ENCODE data around the gene TSPAN32. TPM values are rescaled to one million over a fixed set of nuclear protein-coding genes. Genes with fewer than 3 reads are reported as not detected.

TSPAN32 gene
- 10 to 100 TPM in 4 of 6 donors, 1 to 10 TPM in 2; 6.5 to 24.0 (median 13.5) TPM for polyA plus RNA-seq (ENCODE audit: low read depth in 6 of 6)

GRCh38 chr11:2301631-2302305 lies at the start of gene TSPAN32, which contains the start of gene C11orf21:
TSS of gene TSPAN32 (plus strand) at chr11:2302013. CDS start at chr11:2302150, 137 bp downstream.
TSS of gene C11orf21 (minus strand) at chr11:2301918. CDS start at chr11:2301808, 110 bp downstream.
- H3K27ac Mint-ChIP-seq: peak within 1 kb of the TSS; percentile 87 to 97 (median 90)
- DNase-seq (peak; percentile 63), ATAC-seq (ENCODE audit: low read depth in 2 of 2) (peak; percentile 64 to 67)
- no peaks in the 10 kb centered on the region for H3K27me3 Mint-ChIP-seq
- H3K4me1 Mint-ChIP-seq: peaks cover 36 to 58% (median 46%) of the 10 kb centered on the region in 3 donors
- H3K4me3 Mint-ChIP-seq: peak within 1 kb of the TSS; percentile 87 to 97 (median 95)
- no peaks in the 10 kb centered on the region for H3K9me3 Mint-ChIP-seq
- H3K36me3 Mint-ChIP-seq: no peaks in the 10 kb centered on the region

DNA sequence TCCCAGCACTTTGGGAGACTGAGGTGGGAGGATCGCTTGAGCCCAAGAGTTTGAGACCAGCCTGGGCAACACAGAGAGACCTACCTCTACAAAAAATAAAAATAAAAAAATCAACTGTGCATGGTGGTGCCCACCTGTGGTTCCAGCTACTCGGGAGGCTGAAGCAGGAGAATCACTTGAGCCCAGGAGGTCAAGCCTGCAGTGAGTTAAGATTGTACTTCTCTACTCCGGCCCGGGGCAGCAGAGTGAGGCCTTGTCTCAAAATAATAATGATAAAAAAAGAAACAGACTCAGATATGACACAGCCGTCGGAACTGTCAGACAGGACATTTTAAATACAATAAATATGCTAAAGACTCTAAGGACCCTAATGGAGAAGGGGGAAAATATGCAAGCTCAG lies 49.8 kb upstream of the TSPAN32 start:
- Mint-ChIP-seq H3K27me3 (peaks cover 0 to 20% (median 10%) of the 10 kb centered on the region in 3 donors), H3K9me3 (peaks cover 0 to 8% (median 3%) of the 10 kb centered on the region in 7 donors), H3K4me1 (peaks cover 0 to 2% (median 0%) of the 10 kb centered on the region in 3 donors), H3K4me3 (no peak overlapping the region), H3K27ac (no peak overlapping the region), H3K36me3 (no peaks in the 10 kb centered on the region)
- DNase-seq (no peak), ATAC-seq (ENCODE audit: low read depth in 2 of 2) (no peak)

DNA sequence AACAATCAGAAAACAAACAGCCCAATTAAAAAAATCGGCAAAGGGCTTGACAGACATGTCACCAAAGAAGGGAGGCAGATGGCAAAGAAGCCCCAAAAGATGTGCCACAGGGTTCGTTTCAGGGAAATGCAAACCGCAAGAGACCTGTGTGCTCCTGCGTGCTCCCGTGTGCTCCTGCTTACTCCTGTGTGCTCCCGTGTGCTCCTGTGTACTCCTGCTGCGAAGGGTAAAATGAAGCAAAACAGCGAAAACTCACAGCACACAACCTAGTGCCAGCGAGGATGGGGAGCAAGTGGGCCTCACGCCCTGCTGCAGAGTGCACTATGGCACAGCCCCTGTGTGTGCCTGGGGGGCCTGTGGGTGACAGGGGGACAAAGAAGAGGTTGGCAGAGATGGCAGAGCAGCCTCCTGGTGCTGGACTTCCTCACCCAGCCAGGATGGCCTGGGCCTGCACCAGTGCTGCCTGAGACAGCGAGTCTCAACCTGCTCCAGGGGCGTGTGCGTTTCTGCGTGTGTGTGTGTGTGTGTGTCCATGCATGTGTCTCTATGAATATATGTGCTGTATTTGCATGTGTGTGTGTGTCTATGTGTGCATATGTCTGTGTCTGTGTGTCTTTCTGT lies 45.4 kb upstream of the TSPAN32 start:
- Mint-ChIP-seq H3K27me3 (peaks cover 0 to 5% (median 4%) of the 10 kb centered on the region in 3 donors), H3K9me3 (peaks cover 0 to 8% (median 3%) of the 10 kb centered on the region in 7 donors), H3K4me3 (no peak overlapping the region), H3K27ac (peak overlapping the region in 1 of 6 donors; percentile 43), H3K36me3 (no peaks in the 10 kb centered on the region), H3K4me1 (peaks cover 0 to 2% (median 0%) of the 10 kb centered on the region in 3 donors)
- ATAC-seq (ENCODE audit: low read depth in 2 of 2): no peak
- DNase-seq: no peak

DNA sequence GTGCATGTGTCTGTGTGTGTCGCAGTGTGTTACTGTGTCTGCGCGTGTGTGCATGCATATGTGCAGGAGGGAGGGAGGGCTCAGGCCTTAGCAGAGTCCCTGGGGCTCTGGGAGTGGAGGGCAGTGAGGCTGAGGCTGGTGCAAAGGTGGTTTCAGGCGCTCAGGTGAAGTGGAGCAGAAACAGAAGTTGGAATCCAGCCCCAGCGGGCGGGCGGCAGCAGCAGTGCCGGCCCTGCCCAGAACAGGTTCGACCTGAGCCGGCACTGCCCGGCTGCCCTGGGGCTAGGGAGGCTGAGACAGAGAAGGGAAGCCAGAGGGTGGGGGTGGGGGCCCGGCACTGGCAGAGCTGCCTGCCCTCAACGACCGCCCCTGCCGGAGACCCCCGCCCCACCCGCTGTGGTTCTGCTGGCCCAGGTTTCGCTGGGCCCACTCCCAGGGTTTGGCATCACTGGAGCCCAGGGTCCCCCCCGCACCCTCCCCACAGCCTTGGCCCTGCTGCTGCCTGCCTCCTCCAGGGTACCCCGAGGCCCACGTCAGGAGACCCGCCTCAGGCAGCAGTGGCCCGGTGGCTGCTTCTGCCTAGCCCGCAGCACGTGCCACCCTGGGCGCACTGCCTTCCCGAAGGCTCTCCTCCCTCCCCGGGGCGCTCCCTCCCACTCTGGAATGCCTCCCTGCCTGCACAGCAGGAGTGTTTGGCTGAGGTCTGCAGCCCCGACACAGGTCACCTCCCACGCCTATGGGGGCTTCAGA lies 44.7 kb upstream of the TSPAN32 start:
- H3K4me3 Mint-ChIP-seq: peak overlapping the region in 1 of 8 donors; percentile 29
- H3K36me3 Mint-ChIP-seq: no peaks in the 10 kb centered on the region
- peaks cover 0 to 2% (median 0%) of the 10 kb centered on the region in 3 donors for H3K4me1 Mint-ChIP-seq
- ATAC-seq (ENCODE audit: low read depth in 2 of 2) (no peak), DNase-seq (no peak)
- peaks cover 0 to 8% (median 3%) of the 10 kb centered on the region in 7 donors for H3K9me3 Mint-ChIP-seq
- peak overlapping the region in 1 of 6 donors; percentile 43 for H3K27ac Mint-ChIP-seq
- H3K27me3 Mint-ChIP-seq: peaks cover 0 to 5% (median 4%) of the 10 kb centered on the region in 3 donors

- Mint-ChIP-seq H3K36me3 (no peaks in the 10 kb centered on the region), H3K4me1 (peaks cover 0 to 2% (median 0%) of the 10 kb centered on the region in 3 donors), H3K27me3 (peaks cover 0 to 5% (median 4%) of the 10 kb centered on the region in 3 donors), H3K27ac (no peak overlapping the region), H3K4me3 (no peak overlapping the region), H3K9me3 (peaks cover 0 to 8% (median 3%) of the 10 kb centered on the region in 7 donors)
- ATAC-seq (ENCODE audit: low read depth in 2 of 2) (no peak), DNase-seq (no peak)
Measured at GRCh38 chr11:2258501-2259465, 43.0 kb upstream of the TSPAN32 start.

DNA sequence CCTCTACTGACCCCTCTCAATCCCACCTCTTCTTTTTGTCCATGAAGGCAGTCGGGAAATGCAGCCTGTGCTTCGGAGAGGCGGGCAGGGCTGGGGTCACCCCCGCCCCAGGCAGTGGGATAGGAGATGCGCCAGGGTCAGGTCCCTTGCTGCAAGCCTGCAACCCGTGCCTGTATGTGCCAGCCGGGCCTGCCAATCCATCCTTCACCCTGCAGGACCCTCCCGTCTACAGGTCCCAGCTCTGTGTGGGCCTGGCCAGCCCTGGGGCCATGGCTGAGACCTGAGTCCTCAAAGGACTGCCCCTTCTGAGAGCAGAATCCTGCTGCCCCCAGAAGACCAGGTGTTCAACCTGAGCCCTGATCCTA lies 42.4 kb upstream of the TSPAN32 start:
- H3K27me3 Mint-ChIP-seq: peaks cover 0 to 5% (median 4%) of the 10 kb centered on the region in 3 donors
- DNase-seq (no peak), ATAC-seq (ENCODE audit: low read depth in 2 of 2) (no peak)
- no peak overlapping the region for H3K4me3 Mint-ChIP-seq
- no peak overlapping the region for H3K27ac Mint-ChIP-seq
- H3K36me3 Mint-ChIP-seq: no peaks in the 10 kb centered on the region
- peaks cover 0 to 2% (median 0%) of the 10 kb centered on the region in 3 donors for H3K4me1 Mint-ChIP-seq
- peaks cover 0 to 8% (median 2%) of the 10 kb centered on the region in 7 donors for H3K9me3 Mint-ChIP-seq

DNA sequence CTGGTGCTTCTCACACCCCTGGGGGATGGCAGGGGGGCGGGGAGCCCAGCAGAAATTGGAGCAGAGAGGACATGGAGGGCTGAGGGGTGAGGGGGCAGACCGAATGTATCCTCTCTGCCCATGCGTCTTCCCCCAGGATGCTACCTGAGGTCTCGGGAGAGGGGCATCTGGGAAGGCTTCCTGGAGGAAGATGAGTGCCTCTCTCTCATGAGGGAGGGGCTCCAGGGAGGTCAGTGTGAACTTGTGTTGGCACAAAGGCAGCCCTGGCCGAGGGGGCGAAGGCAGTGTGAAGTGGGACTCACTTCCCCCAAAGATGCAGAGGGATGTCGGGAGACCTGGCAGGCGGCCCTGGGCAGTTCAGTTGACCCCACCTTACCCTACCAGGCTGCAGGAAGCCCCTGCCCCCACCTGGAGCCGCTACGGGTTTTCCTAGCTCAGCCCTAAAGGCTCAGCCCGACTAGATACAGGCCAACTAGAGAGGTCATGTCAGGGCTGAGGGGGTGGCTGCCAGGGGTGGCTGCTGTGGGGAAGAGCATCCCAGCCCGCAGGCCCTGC lies 41.8 kb upstream of the TSPAN32 start:
- Mint-ChIP-seq H3K4me3 (no peak overlapping the region), H3K27ac (peak overlapping the region in 1 of 6 donors; percentile 36), H3K36me3 (no peaks in the 10 kb centered on the region), H3K4me1 (peaks cover 0 to 3% (median 0%) of the 10 kb centered on the region in 3 donors), H3K27me3 (peaks cover 0 to 5% (median 4%) of the 10 kb centered on the region in 3 donors), H3K9me3 (peaks cover 0 to 4% (median 0%) of the 10 kb centered on the region in 7 donors)
- ATAC-seq (ENCODE audit: low read depth in 2 of 2): no peak
- no peak for DNase-seq

DNA sequence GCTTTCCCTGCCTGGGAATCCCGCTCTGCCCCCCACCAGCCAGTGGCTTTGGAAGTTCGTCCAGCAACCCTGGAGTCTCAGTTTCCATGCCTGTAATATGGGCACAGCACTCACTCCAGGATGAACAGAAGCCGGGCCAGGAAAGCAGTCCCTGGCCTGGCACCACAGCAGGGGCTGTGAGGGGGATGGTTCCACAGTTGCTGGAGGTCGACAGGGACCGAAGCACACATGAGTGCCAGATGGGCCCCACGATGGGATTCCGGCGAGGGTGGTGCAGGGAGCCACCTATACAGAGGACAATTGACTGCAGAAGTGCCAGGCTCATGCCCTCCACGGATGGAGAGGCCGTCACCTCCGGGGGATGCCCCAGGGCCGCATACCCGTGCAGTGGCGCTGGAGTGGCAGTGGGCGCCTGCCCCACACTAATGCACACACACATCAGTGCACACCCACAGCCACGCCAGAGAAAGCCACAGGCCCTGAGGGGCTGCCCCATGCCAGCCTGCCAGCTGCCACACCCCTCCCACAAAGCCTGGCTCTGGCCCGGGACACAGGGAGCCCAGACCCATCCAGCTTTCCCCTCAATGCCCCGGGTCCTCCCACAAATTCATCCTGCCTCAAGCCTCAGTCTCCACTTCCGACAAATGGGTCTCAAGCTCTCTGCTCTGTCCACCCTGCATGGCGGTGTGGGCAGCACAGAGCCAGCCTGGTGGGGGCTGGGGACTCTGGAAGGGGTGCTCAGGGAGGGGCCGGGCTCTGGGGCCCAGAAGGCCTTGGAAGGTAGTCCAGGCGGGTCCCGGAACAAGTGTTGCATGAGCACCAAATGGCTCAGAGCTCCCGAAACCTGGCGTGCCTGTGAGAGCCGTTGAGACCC lies 41.1 kb upstream of the TSPAN32 start:
- Mint-ChIP-seq H3K27me3 (peaks cover 0 to 5% (median 4%) of the 10 kb centered on the region in 3 donors), H3K27ac (no peak overlapping the region), H3K36me3 (no peaks in the 10 kb centered on the region), H3K9me3 (no peaks in the 10 kb centered on the region), H3K4me1 (peaks cover 6 to 10% (median 7%) of the 10 kb centered on the region in 3 donors), H3K4me3 (no peak overlapping the region)
- DNase-seq (no peak), ATAC-seq (ENCODE audit: low read depth in 2 of 2) (no peak)

- Mint-ChIP-seq H3K9me3 (no peaks in the 10 kb centered on the region), H3K27me3 (peaks cover 0 to 5% (median 4%) of the 10 kb centered on the region in 3 donors), H3K36me3 (no peaks in the 10 kb centered on the region), H3K4me3 (no peak overlapping the region), H3K27ac (no peak overlapping the region), H3K4me1 (peaks cover 15 to 19% (median 16%) of the 10 kb centered on the region in 3 donors)
- no peak for ATAC-seq (ENCODE audit: low read depth in 2 of 2)
- no peak for DNase-seq
Measured at GRCh38 chr11:2261436-2262230, 40.2 kb upstream of the TSPAN32 start.

DNA sequence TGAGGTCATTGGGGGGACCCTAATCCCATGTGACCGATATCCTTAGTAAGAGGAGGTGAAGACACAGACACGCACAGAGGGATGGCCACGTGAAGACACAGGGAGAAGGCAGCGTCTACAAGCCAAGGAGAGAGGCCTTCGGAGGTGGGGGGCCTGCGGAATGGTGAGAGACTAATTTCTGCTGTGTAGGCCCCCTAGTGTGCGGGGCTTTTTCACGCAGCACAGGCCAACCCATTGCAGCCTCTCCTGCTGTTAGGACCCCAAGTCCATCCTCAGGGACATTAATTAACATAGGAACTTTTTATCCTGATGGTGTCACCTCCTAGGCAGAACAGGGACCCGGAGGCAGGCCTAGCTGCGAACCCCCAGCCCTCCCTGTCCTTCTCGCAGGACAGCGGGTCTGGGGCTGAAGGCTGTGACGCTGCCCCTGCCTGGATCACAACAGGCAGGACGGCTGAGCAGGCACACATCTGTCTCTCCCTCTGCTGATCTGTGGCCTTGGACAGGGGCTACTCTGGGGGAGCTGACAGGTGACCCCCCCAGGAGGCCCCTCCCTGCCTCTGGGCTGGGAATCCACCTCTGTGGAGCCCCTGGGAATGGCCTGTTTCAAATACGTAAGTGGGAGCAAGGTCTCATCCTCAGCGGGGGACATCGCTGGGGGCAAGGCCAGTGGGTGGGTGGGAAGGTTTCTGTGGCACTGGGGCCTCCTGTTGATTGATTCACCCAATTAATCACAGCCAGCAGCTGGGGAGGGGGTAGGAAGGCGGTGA lies 39.3 kb upstream of the TSPAN32 start:
- H3K27me3 Mint-ChIP-seq: peaks cover 0 to 5% (median 4%) of the 10 kb centered on the region in 3 donors
- no peak overlapping the region for H3K4me3 Mint-ChIP-seq
- no peaks in the 10 kb centered on the region for H3K9me3 Mint-ChIP-seq
- H3K27ac Mint-ChIP-seq: no peak overlapping the region
- DNase-seq (no peak), ATAC-seq (ENCODE audit: low read depth in 2 of 2) (no peak)
- H3K4me1 Mint-ChIP-seq: peaks cover 15 to 26% (median 17%) of the 10 kb centered on the region in 3 donors
- no peaks in the 10 kb centered on the region for H3K36me3 Mint-ChIP-seq
